Limb (tissue), 2 donors: Measurements from ENCODE around the gene KCNJ5.

Source experiments
- DNase-seq, 2 donors: peaks; one replicate each; pipeline ENCODE4 v3.0.0-alpha.2; 2016; ENCODE audit errors: extremely low spot score in 2 of 2

Gene KCNJ5

GRCh38 chr11:128931066-128931465, 39.9 kb downstream of the KCNJ5 start:
- DNase-seq: no peak

GRCh38 chr11:128931668-128932067, 40.5 kb downstream of the KCNJ5 start:
- DNase-seq: peak in 1 of 2 donors; percentile 47

- no peak for DNase-seq
Observed at GRCh38 chr11:128933481-128934178, 42.5 kb downstream of the KCNJ5 start.

GRCh38 chr11:128934351-128934750, 43.2 kb downstream of the KCNJ5 start:
- no peak for DNase-seq

GRCh38 chr11:128934926-128935325, 43.8 kb downstream of the KCNJ5 start:
- no peak for DNase-seq

- DNase-seq: no peak
Observed at GRCh38 chr11:128936606-128937251, 45.6 kb downstream of the KCNJ5 start.

GRCh38 chr11:128937480-128937879, 46.3 kb downstream of the KCNJ5 start:
- DNase-seq: no peak

- no peak for DNase-seq
Observed at GRCh38 chr11:128938156-128938885, 47.2 kb downstream of the KCNJ5 start.

- no peak for DNase-seq
Observed at GRCh38 chr11:128939591-128939990, 48.4 kb downstream of the KCNJ5 start.

- DNase-seq: no peak
Observed at GRCh38 chr11:128940156-128940555, 49.0 kb downstream of the KCNJ5 start.

GRCh38 chr11:128940603-128941002, 49.4 kb downstream of the KCNJ5 start:
- DNase-seq: no peak

- no peak for DNase-seq
Observed at GRCh38 chr11:128941110-128941509, 50.0 kb downstream of the KCNJ5 start.

- no peak for DNase-seq
Observed at GRCh38 chr11:128941573-128942271, 50.6 kb downstream of the KCNJ5 start.

GRCh38 chr11:128942272-128942612, 51.1 kb downstream of the KCNJ5 start:
- no peak for DNase-seq

GRCh38 chr11:128942817-128943427, 51.8 kb downstream of the KCNJ5 start, which contains the start of gene TP53AIP1:
Gene TP53AIP1 (minus strand): TSS chr11:128942871. CDS start chr11:128937818, 5,053 bp downstream.
- DNase-seq: peak in 1 of 2 donors; percentile 36

- peak in 1 of 2 donors; percentile 27 for DNase-seq
Observed at GRCh38 chr11:128943428-128943976, 52.3 kb downstream of the KCNJ5 start.

- DNase-seq: no peak
Observed at GRCh38 chr11:128946648-128947047, 55.5 kb downstream of the KCNJ5 start.

GRCh38 chr11:128947773-128948172, 56.6 kb downstream of the KCNJ5 start:
- no peak for DNase-seq

- no peak for DNase-seq
Observed at GRCh38 chr11:128948583-128948982, 57.4 kb downstream of the KCNJ5 start.

- no peak for DNase-seq
Observed at GRCh38 chr11:128949791-128950454, 58.8 kb downstream of the KCNJ5 start.

GRCh38 chr11:128953151-128953550, 62.0 kb downstream of the KCNJ5 start:
- DNase-seq: no peak
